AG09319 (cell line): ENCODE results near the gene SPTB.

Source experiments
- DNase-seq: peaks from one replicate; pipeline ENCODE4 v3.0.0-alpha.2; 2010; ENCODE audit warnings: low read depth; ENCODE audit errors: extremely low read depth
- CTCF ChIP-seq: IDR thresholded peaks from 2 replicates; pipeline ENCODE4 v1.5.1; 2011; ENCODE audit warnings: low read depth, mild to moderate bottlenecking, inconsistent platforms, low read length, moderate library complexity

The SPTB gene

GRCh38 chr14:64752909-64753308, 126.8 kb downstream of the SPTB start:
- DNase-seq, result no peak
- TF ChIP-seq CTCF, result no peak

- TF ChIP-seq CTCF, result no peak
- no peak for DNase-seq
Observed at GRCh38 chr14:64748995-64749714, 130.6 kb downstream of the SPTB start.

GRCh38 chr14:64748521-64748920, 131.2 kb downstream of the SPTB start:
- no peak for TF ChIP-seq CTCF
- no peak for DNase-seq

GRCh38 chr14:64747327-64747726, 132.4 kb downstream of the SPTB start:
- no peak for DNase-seq
- no peak for TF ChIP-seq CTCF

GRCh38 chr14:64746298-64747250, 133.1 kb downstream of the SPTB start:
- TF ChIP-seq CTCF, result no peak
- DNase-seq, result no peak

- DNase-seq, result no peak
- TF ChIP-seq CTCF, result peak; percentile 13
Observed at GRCh38 chr14:64745511-64746091, 134.1 kb downstream of the SPTB start.

GRCh38 chr14:64743061-64743460, 136.6 kb downstream of the SPTB start:
- no peak for DNase-seq
- no peak for TF ChIP-seq CTCF
